Measurements from ENCODE around the gene STON1. TPM values are rescaled to one million over a fixed set of nuclear protein-coding genes. Genes with fewer than 3 reads are reported as not detected.
A peak's percentile ranks its signal among the peaks of the same experiment; 100 is the strongest.

STON1 gene
- total and polyA plus RNA-seq, 2 donors (not counting 3 experiments of a cell fraction or from before 2014, with no cell fraction given), result 6.3 to 12.1 TPM

DNA sequence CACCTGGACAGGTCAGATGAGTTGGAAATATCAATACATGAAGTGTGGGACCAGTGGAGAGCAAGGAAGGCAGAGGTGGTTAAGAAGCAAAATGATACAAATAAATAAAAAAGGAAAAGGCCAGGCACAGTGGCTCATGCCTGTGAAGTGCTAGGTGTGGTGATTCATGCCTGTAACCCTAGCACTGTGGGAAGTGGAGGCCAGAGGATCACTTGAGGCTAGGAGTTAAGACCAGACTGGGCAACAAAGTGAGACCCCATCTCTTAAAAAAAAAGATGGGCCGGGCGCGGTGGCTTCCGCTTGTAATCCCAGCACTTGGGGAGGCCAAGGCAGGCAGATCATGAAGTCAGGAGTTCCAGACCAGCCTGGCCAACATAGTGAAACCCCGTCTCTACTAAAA, 2.9 kb downstream of the STON1 start:
- peak overlapping the region; percentile 44 for H3K4me2 ChIP-seq (ENCODE audit: insufficient read depth, low read length)

GRCh38 chr2:48534781-48535180, 4.8 kb downstream of the STON1 start:
- Histone ChIP-seq H3K9ac (replicated peaks; ENCODE audit: extremely low read depth, insufficient read depth, low read length) (no peak overlapping the region), H2AFZ (ENCODE audit: low read depth, low read length) (no peak overlapping the region), H3K4me2 (ENCODE audit: insufficient read depth, low read length) (no peak overlapping the region), H4K20me1 (replicated peaks; ENCODE audit: control insufficient read depth, extremely low read depth, insufficient read depth, low read length) (no peaks in the 10 kb centered on the region), H3K9me3 (replicated peaks; ENCODE audit: control insufficient read depth, insufficient read depth, low read length) (no peaks in the 10 kb centered on the region), H3K4me1 (ENCODE audit: control insufficient read depth, extremely low read depth, insufficient read depth, low read length) (peaks cover 18% of the 10 kb centered on the region), H3K4me3 (replicated peaks in 1 of 3; ENCODE audit: insufficient read depth in 1 of 3, low read depth in 1 of 3, low read length in 3 of 3) (no peak overlapping the region), H3K36me3 (ENCODE audit: control insufficient read depth in 2 of 2, extremely low read depth in 1 of 2, insufficient read depth in 2 of 2, low read length in 2 of 2) (no peaks in the 10 kb centered on the region), H3K27ac (ENCODE audit: insufficient read depth, low read depth, low read length) (no peak overlapping the region), H3K9me1 (replicated peaks; ENCODE audit: control insufficient read depth, extremely low read depth, insufficient read depth, low read length) (no peaks in the 10 kb centered on the region), H3K79me2 (ENCODE audit: control insufficient read depth, insufficient read depth, low read length) (peaks cover 7% of the 10 kb centered on the region), H3K27me3 (ENCODE audit: control insufficient read depth in 2 of 2, insufficient read depth in 2 of 2, low read length in 2 of 2) (no peaks in the 10 kb centered on the region)
- BruUV-seq (replicated peaks), result no TSS peak
- DNase-seq (ENCODE audit: low read depth, low spot score) (no peak), FAIRE-seq (no peak)
- intact Hi-C loops (cut with micrococcal nuclease), result no loop called here
- dilution Hi-C loops (cut with MboI; ENCODE audit: extremely low pct_ligation_motif_present, low sequenced_read_pairs), result no loop called here
- TF ChIP-seq, protein P1, sequence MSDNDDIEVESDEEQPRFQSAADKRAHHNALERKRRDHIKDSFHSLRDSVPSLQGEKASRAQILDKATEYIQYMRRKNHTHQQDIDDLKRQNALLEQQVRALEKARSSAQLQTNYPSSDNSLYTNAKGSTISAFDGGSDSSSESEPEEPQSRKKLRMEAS (IDR thresholded peaks at IDR 0.05; ENCODE audit: insufficient read depth, insufficient read length), result no peak
- TF ChIP-seq MYC (IDR thresholded peaks at IDR 0.05; ENCODE audit: low read depth, low read length) (no peak), JUN (IDR thresholded peaks at IDR 0.05; ENCODE audit: borderline replicate concordance, insufficient read depth, insufficient read length, low read depth) (no peak)
- POLR2A ChIA-PET, result no interaction called here
- CTCF ChIA-PET, result interaction anchor here (0.6 to 1.9 kb wide), 4 partner anchors 36 to 203 kb away, joined by 3 to 5 read pairs (median 4); no protein-coding TSS in a partner anchor

More for the DNA sequence above, 2.9 kb downstream of the STON1 start:
- Histone ChIP-seq H3K36me3 (ENCODE audit: control insufficient read depth in 2 of 2, extremely low read depth in 1 of 2, insufficient read depth in 2 of 2, low read length in 2 of 2) (no peaks in the 10 kb centered on the region), H3K79me2 (ENCODE audit: control insufficient read depth, insufficient read depth, low read length) (peaks cover 7% of the 10 kb centered on the region), H3K27me3 (ENCODE audit: control insufficient read depth in 2 of 2, insufficient read depth in 2 of 2, low read length in 2 of 2) (no peaks in the 10 kb centered on the region), H3K4me1 (ENCODE audit: control insufficient read depth, extremely low read depth, insufficient read depth, low read length) (peaks cover 25% of the 10 kb centered on the region), H3K27ac (ENCODE audit: insufficient read depth, low read depth, low read length) (no peak overlapping the region), H3K9me3 (replicated peaks; ENCODE audit: control insufficient read depth, insufficient read depth, low read length) (no peaks in the 10 kb centered on the region), H3K4me3 (replicated peaks in 1 of 3; ENCODE audit: insufficient read depth in 1 of 3, low read depth in 1 of 3, low read length in 3 of 3) (no peak overlapping the region), H3K9me1 (replicated peaks; ENCODE audit: control insufficient read depth, extremely low read depth, insufficient read depth, low read length) (no peaks in the 10 kb centered on the region), H2AFZ (ENCODE audit: low read depth, low read length) (no peak overlapping the region), H4K20me1 (replicated peaks; ENCODE audit: control insufficient read depth, extremely low read depth, insufficient read depth, low read length) (no peaks in the 10 kb centered on the region), H3K9ac (replicated peaks; ENCODE audit: extremely low read depth, insufficient read depth, low read length) (no peak overlapping the region)
- intact Hi-C loops (cut with micrococcal nuclease), result no loop called here
- FAIRE-seq (peak; percentile 4), DNase-seq (ENCODE audit: low read depth, low spot score) (no peak)
- dilution Hi-C loops (cut with MboI; ENCODE audit: extremely low pct_ligation_motif_present, low sequenced_read_pairs), result no loop called here
- TF ChIP-seq POLR2A (IDR thresholded peaks at IDR 0.05; ENCODE audit: low read depth, low read length), result no peak
- no peak for TF ChIP-seq EZH2 (IDR thresholded peaks at IDR 0.05; ENCODE audit: borderline replicate concordance, low read depth, low read length, severe bottlenecking)
- no TSS peak for BruUV-seq (replicated peaks)
- ChIA-PET CTCF (interaction anchor here (0.9 to 2.8 kb wide), 2 partner anchors 56 to 62 kb away, joined by 3 to 10 read pairs; no protein-coding TSS in a partner anchor), POLR2A (no interaction called here)

Data from endothelial cell of umbilical vein (primary cell).